SK-N-SH treated with all-trans-retinoic acid at 6 μM for 48 hours (cell line): Measurements from ENCODE around the gene MMP24.
A peak's percentile ranks its signal among the peaks of the same experiment; 100 is the strongest.

Experiments
- ATAC-seq: fragments of 200-7000 bp; cut with Tn5 transposase; 3 replicates; pipeline ENCODE4 v1.9.1; 2020; ENCODE audit warnings: mild to moderate bottlenecking, moderate library complexity
- ARNTL ChIP-seq: fragments of 450-650 bp; formaldehyde crosslinking; IDR thresholded peaks from 2 replicates; pipeline ENCODE4 v1.5.0; 2020; ENCODE audit warnings: low read depth, mild to moderate bottlenecking, moderate library complexity, borderline replicate concordance
- BACH2 ChIP-seq: fragments of 250-450 bp; sonication (Bioruptor Pico); IDR thresholded peaks from 2 replicates; pipeline ENCODE4 v1.9.0; 2021; ENCODE audit warnings: mild to moderate bottlenecking, borderline replicate concordance
- CSDC2 ChIP-seq: fragments of 250-450 bp; sonication (Bioruptor Pico); IDR thresholded peaks from 2 replicates; pipeline ENCODE4 v1.5.0; 2020; ENCODE audit warnings: mild to moderate bottlenecking, moderate library complexity
- ESRRG ChIP-seq: fragments of 250-450 bp; sonication (Bioruptor Pico); IDR thresholded peaks from 2 replicates; pipeline ENCODE4 v1.6.1; 2021; ENCODE audit warnings: mild to moderate bottlenecking
- GLIS3 ChIP-seq: fragments of 250-450 bp; sonication (Bioruptor Pico); IDR thresholded peaks from 2 replicates; pipeline ENCODE4 v1.5.0; 2020; ENCODE audit warnings: mild to moderate bottlenecking, moderate library complexity
- ISL1 ChIP-seq: fragments of 250-450 bp; sonication (Bioruptor Pico); IDR thresholded peaks from 2 replicates; pipeline ENCODE4 v2.1.2; 2022; ENCODE audit warnings: mild to moderate bottlenecking, moderate library complexity
- OSR1 ChIP-seq: fragments of 250-450 bp; sonication (Bioruptor Pico); IDR thresholded peaks from 2 replicates; pipeline ENCODE4 v1.8.0; 2022; ENCODE audit warnings: moderate library complexity, mild to moderate bottlenecking, inconsistent platforms
- PPARA ChIP-seq: fragments of 250-450 bp; sonication (Bioruptor Pico); IDR thresholded peaks from 2 replicates; pipeline ENCODE4 v1.5.0; 2020; ENCODE audit warnings: mild to moderate bottlenecking, borderline replicate concordance
- RARB ChIP-seq: fragments of 250-450 bp; sonication (Bioruptor Pico); IDR thresholded peaks from 2 replicates; pipeline ENCODE4 v1.8.0; 2021; ENCODE audit warnings: mild to moderate bottlenecking, moderate library complexity
- SNAI2 ChIP-seq: fragments of 250-450 bp; sonication (Bioruptor Pico); IDR thresholded peaks from 2 replicates; pipeline ENCODE4 v1.5.0; 2020; ENCODE audit warnings: mild to moderate bottlenecking, moderate library complexity
- TCF4 ChIP-seq: fragments of 250-450 bp; sonication (Bioruptor Pico); IDR thresholded peaks from 2 replicates; pipeline ENCODE4 v1.8.0; 2021; ENCODE audit warnings: mild to moderate bottlenecking, moderate library complexity, borderline replicate concordance
- TOX ChIP-seq: fragments of 250-450 bp; sonication (Bioruptor Pico); IDR thresholded peaks from 2 replicates; pipeline ENCODE4 v1.8.0; 2021; ENCODE audit warnings: mild to moderate bottlenecking, moderate library complexity, borderline replicate concordance
- ZC3H10 ChIP-seq: fragments of 250-450 bp; sonication (Bioruptor Pico); IDR thresholded peaks from 2 replicates; pipeline ENCODE4 v1.5.1; 2021; ENCODE audit warnings: mild to moderate bottlenecking, moderate library complexity
- ZFP3 ChIP-seq: fragments of 250-450 bp; sonication (Bioruptor Pico); IDR thresholded peaks from 2 replicates; pipeline ENCODE4 v1.5.0; 2020; ENCODE audit warnings: mild to moderate bottlenecking, moderate library complexity
- ZFP30 ChIP-seq: fragments of 450-650 bp; formaldehyde crosslinking; IDR thresholded peaks from 2 replicates; pipeline ENCODE4 v1.5.0; 2022; ENCODE audit warnings: mild to moderate bottlenecking, moderate library complexity
- ZNF565 ChIP-seq: fragments of 450-650 bp; formaldehyde crosslinking; conservative IDR thresholded peaks from 2 replicates; pipeline ENCODE4 v1.5.0; 2020; ENCODE audit warnings: low read depth, mild to moderate bottlenecking, moderate library complexity
- ZNF70 ChIP-seq: fragments of 450-650 bp; formaldehyde crosslinking; IDR thresholded peaks from 2 replicates; pipeline ENCODE4 v1.5.0; 2020; ENCODE audit warnings: mild to moderate bottlenecking, moderate library complexity
- ZNF8 ChIP-seq: fragments of 450-650 bp; formaldehyde crosslinking; IDR thresholded peaks from 2 replicates; pipeline ENCODE4 v1.5.0; 2020; ENCODE audit warnings: mild to moderate bottlenecking, moderate library complexity
- TF ChIP-seq, protein P1 (sequence below): fragments of 250-450 bp; sonication (Bioruptor Pico); IDR thresholded peaks from 2 replicates; pipeline ENCODE4 v1.8.0; 2020; ENCODE audit warnings: mild to moderate bottlenecking, moderate library complexity, borderline replicate concordance
- TF ChIP-seq, protein P2 (sequence below): fragments of 250-450 bp; sonication (Bioruptor Pico); IDR thresholded peaks from 2 replicates; pipeline ENCODE4 v1.8.0; 2021; ENCODE audit warnings: low read depth, mild to moderate bottlenecking, moderate library complexity, borderline replicate concordance
- TF ChIP-seq, protein P3 (sequence below): fragments of 250-450 bp; sonication (Bioruptor Pico); IDR thresholded peaks from 2 replicates; pipeline ENCODE4 v1.5.0; 2020; ENCODE audit warnings: mild to moderate bottlenecking, moderate library complexity
- TF ChIP-seq, protein P4 (sequence below): fragments of 250-450 bp; sonication (Bioruptor Pico); IDR thresholded peaks from 2 replicates; pipeline ENCODE4 v1.5.1; 2020; ENCODE audit warnings: low read depth, mild to moderate bottlenecking, moderate library complexity
- TF ChIP-seq, protein P5 (sequence below): fragments of 250-450 bp; sonication (Bioruptor Pico); IDR thresholded peaks from 2 replicates; pipeline ENCODE4 v1.5.1; 2021; ENCODE audit warnings: mild to moderate bottlenecking, moderate library complexity

MMP24 gene

DNA sequence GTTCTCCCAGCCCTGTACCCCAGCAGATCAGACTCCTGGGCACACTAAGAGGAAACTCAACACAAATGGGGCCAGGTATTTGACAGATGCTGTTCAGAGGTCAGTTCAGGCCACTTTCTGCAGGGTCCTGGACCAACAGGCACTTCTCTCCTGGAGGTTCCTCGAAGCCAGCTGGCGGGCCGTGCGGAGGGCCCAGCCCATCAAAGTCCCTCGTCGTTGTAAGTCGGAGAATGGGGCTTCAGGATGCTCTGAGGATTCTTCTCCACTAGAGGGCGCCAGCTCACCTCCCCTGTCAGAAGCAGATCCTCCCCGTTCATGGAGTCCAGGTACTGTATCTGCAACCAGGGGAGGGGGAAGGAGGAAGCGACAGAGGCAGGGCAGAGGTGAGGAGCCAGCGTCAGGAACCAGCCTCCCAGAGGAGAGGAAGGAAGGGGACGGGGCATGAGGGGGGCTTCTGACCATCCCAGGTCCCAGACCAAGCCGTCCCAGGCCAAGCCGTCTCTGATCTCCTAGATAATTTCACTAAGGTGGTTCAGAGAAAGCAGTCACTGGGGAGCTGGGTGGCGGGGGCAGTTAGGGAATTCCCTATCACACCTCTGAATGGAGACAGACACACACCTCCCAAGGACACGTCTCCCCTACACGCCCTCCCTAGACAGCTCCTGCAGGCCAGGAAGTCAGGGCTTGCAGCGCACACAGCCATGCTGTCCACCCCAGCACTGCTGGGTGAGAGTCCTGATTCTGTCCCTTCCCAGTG, 77.4 kb downstream of the MMP24 start:
- TF ChIP-seq ZC3H10: no peak
- TF ChIP-seq CSDC2 (CRISPR knock-in tag): no peak
- no peak for TF ChIP-seq GLIS3
- TF ChIP-seq BACH2 (CRISPR knock-in tag): no peak
- TF ChIP-seq, protein P1, sequence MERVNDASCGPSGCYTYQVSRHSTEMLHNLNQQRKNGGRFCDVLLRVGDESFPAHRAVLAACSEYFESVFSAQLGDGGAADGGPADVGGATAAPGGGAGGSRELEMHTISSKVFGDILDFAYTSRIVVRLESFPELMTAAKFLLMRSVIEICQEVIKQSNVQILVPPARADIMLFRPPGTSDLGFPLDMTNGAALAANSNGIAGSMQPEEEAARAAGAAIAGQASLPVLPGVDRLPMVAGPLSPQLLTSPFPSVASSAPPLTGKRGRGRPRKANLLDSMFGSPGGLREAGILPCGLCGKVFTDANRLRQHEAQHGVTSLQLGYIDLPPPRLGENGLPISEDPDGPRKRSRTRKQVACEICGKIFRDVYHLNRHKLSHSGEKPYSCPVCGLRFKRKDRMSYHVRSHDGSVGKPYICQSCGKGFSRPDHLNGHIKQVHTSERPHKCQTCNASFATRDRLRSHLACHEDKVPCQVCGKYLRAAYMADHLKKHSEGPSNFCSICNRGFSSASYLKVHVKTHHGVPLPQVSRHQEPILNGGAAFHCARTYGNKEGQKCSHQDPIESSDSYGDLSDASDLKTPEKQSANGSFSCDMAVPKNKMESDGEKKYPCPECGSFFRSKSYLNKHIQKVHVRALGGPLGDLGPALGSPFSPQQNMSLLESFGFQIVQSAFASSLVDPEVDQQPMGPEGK: no peak
- no peak for TF ChIP-seq PPARA (CRISPR knock-in tag)
- TF ChIP-seq ZNF8 (CRISPR knock-in tag): no peak
- no peak for TF ChIP-seq ESRRG (CRISPR knock-in tag)
- no peak for TF ChIP-seq ZNF565
- ATAC-seq: peak; percentile 63

DNA sequence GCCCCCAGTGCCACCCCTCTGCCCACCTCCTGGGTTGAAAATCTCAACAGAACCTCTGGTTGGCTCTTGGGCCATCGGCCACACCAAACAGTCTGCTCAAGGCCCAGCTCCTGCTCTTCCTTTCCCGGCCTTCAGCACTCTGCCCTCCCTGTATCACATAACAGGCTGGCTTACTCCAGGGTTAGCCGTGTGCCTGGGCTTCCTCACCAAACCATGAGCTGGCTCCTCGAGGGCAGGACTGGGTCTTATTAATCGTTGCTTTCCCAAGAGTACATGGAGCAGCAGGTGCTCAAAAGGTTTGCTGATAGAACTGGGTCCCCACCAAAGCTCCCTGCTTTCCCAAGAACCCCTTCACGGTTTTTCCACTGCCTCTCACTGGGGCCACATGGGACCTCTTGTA, 78.5 kb downstream of the MMP24 start:
- no peak for ATAC-seq
- TF ChIP-seq GLIS3 (no peak), SNAI2 (CRISPR knock-in tag) (no peak)

DNA sequence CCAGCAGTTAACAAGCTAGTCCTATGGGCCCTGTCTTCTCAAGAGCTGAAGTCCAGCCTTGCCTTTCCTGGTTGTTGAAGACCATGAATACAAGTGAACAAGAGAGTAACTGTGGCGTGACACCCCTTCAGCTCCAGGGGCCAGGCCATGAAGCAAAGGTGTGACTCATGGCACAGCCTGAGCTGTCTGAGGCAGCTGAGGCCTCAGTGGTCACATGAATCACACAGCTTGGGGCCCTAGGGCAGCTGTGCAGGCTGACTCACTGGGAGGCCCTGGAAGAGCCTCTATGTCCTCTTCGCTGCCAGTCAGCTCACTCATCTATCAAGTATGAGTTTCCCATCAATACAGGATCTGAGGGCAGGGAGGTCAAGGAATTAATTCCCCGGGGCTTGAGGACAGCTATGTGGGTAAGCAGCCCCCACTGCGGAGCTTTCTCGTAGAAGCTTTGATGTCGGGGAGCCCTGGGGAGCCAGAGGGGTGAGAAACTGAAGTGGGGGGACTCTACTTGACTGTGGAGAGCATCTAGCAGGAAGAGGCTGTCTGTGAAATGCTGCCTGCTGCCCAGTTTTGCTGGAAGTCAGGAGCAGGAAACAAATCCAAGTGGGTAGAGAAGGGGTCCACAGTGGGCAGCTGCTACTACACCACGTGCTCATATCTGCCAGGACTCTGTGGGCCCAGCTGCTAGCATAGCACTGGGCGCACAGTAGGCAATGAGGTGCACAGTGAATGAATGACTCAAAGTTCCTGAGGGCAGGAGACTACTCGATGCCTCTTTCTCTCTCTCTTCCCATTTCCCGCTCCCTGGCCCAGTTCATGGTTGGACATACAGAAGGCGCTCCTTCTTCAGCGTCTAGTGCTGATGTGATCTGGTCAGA, 79.4 kb downstream of the MMP24 start:
- no peak for TF ChIP-seq SNAI2 (CRISPR knock-in tag)
- TF ChIP-seq ZC3H10: peak; percentile 49; the same call in 1 of the 2 replicates
- TF ChIP-seq GLIS3: no peak
- TF ChIP-seq, protein P1: no peak; the same call in 1 of the 2 replicates
- TF ChIP-seq, protein P2, sequence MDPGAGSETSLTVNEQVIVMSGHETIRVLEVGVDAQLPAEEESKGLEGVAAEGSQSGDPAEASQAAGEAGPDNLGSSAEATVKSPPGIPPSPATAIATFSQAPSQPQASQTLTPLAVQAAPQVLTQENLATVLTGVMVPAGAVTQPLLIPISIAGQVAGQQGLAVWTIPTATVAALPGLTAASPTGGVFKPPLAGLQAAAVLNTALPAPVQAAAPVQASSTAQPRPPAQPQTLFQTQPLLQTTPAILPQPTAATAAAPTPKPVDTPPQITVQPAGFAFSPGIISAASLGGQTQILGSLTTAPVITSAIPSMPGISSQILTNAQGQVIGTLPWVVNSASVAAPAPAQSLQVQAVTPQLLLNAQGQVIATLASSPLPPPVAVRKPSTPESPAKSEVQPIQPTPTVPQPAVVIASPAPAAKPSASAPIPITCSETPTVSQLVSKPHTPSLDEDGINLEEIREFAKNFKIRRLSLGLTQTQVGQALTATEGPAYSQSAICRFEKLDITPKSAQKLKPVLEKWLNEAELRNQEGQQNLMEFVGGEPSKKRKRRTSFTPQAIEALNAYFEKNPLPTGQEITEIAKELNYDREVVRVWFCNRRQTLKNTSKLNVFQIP (CRISPR knock-in tag): peak; percentile 81; the same call in 1 of the 2 replicates
- no peak for TF ChIP-seq ARNTL (CRISPR knock-in tag)
- no peak for TF ChIP-seq ZNF70 (CRISPR knock-in tag)
- TF ChIP-seq ZNF565: no peak
- TF ChIP-seq ZNF8 (CRISPR knock-in tag): no peak
- TF ChIP-seq TOX: no peak; the same call in 1 of the 2 replicates
- TF ChIP-seq BACH2 (CRISPR knock-in tag): no peak
- peak; percentile 81 for TF ChIP-seq ZFP3 (CRISPR knock-in tag)
- peak; percentile 94; the same call in 1 of the 2 replicates for TF ChIP-seq OSR1 (CRISPR knock-in tag)
- TF ChIP-seq ZFP30 (CRISPR knock-in tag): no peak
- no peak for TF ChIP-seq TCF4 (CRISPR knock-in tag)
- TF ChIP-seq, protein P3, sequence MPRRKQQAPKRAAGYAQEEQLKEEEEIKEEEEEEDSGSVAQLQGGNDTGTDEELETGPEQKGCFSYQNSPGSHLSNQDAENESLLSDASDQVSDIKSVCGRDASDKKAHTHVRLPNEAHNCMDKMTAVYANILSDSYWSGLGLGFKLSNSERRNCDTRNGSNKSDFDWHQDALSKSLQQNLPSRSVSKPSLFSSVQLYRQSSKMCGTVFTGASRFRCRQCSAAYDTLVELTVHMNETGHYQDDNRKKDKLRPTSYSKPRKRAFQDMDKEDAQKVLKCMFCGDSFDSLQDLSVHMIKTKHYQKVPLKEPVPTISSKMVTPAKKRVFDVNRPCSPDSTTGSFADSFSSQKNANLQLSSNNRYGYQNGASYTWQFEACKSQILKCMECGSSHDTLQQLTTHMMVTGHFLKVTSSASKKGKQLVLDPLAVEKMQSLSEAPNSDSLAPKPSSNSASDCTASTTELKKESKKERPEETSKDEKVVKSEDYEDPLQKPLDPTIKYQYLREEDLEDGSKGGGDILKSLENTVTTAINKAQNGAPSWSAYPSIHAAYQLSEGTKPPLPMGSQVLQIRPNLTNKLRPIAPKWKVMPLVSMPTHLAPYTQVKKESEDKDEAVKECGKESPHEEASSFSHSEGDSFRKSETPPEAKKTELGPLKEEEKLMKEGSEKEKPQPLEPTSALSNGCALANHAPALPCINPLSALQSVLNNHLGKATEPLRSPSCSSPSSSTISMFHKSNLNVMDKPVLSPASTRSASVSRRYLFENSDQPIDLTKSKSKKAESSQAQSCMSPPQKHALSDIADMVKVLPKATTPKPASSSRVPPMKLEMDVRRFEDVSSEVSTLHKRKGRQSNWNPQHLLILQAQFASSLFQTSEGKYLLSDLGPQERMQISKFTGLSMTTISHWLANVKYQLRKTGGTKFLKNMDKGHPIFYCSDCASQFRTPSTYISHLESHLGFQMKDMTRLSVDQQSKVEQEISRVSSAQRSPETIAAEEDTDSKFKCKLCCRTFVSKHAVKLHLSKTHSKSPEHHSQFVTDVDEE (CRISPR knock-in tag): no peak
- peak; percentile 64 for TF ChIP-seq CSDC2 (CRISPR knock-in tag)
- no peak for TF ChIP-seq RARB (CRISPR knock-in tag)
- no peak for TF ChIP-seq PPARA (CRISPR knock-in tag)
- TF ChIP-seq ISL1 (CRISPR knock-in tag): peak; percentile 48
- TF ChIP-seq ESRRG (CRISPR knock-in tag): no peak
- TF ChIP-seq, protein P4, sequence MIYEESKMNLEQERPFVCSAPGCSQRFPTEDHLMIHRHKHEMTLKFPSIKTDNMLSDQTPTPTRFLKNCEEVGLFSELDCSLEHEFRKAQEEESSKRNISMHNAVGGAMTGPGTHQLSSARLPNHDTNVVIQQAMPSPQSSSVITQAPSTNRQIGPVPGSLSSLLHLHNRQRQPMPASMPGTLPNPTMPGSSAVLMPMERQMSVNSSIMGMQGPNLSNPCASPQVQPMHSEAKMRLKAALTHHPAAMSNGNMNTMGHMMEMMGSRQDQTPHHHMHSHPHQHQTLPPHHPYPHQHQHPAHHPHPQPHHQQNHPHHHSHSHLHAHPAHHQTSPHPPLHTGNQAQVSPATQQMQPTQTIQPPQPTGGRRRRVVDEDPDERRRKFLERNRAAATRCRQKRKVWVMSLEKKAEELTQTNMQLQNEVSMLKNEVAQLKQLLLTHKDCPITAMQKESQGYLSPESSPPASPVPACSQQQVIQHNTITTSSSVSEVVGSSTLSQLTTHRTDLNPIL (CRISPR knock-in tag): no peak
- TF ChIP-seq, protein P5, sequence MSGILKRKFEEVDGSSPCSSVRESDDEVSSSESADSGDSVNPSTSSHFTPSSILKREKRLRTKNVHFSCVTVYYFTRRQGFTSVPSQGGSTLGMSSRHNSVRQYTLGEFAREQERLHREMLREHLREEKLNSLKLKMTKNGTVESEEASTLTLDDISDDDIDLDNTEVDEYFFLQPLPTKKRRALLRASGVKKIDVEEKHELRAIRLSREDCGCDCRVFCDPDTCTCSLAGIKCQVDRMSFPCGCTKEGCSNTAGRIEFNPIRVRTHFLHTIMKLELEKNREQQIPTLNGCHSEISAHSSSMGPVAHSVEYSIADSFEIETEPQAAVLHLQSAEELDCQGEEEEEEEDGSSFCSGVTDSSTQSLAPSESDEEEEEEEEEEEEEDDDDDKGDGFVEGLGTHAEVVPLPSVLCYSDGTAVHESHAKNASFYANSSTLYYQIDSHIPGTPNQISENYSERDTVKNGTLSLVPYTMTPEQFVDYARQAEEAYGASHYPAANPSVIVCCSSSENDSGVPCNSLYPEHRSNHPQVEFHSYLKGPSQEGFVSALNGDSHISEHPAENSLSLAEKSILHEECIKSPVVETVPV (CRISPR knock-in tag): no peak
- peak; percentile 75 for ATAC-seq
